IMR-90 (cell line): ENCODE results near the gene ETS1. TPM values are rescaled to one million over a fixed set of nuclear protein-coding genes. Genes with fewer than 3 reads are reported as not detected.

Source experiments
- ATAC-seq: fragments of 200-7000 bp; cut with Tn5 transposase; 2 replicates; pipeline ENCODE4 v1.9.1; 2020; ENCODE audit warnings: low read depth, mild to moderate bottlenecking, moderate library complexity
- BruUV-seq: library from RNA; stranded (reverse); fragments of 400-500 nt; replicated peaks from 2 replicates; lab custom pipeline; 2021; lab: Mats Ljungman, UMichigan
- CTCF ChIA-PET: fragments of 300-600 bp; formaldehyde crosslinking; extraction: SDS; loops from one replicate; lab custom pipeline; 2021; ENCODE audit warnings: antibody characterized with exemption; lab: Yijun Ruan, JAX
- POLR2A ChIA-PET: fragments of 300-600 bp; sonication (Branson Sonifier 250); formaldehyde crosslinking; loops from one replicate; lab custom pipeline; 2022; ENCODE audit warnings: antibody characterized with exemption; ENCODE audit not compliant: unreplicated experiment; lab: Charles Lee
- DNase-seq: peaks from one replicate; pipeline ENCODE4 v3.0.0; 2013
- H2AFZ ChIP-seq: replicated peaks from 2 replicates; pipeline ENCODE3; 2013; ENCODE audit warnings: low read length, mild to moderate bottlenecking; ENCODE audit not compliant: poor library complexity
- H2AK5ac ChIP-seq: 2 replicates; pipeline ENCODE4 v1.6.1; 2013; ENCODE audit warnings: low read depth, low read length, inconsistent platforms
- H2AK9ac ChIP-seq: replicated peaks from 2 replicates; pipeline ENCODE3; 2013; ENCODE audit warnings: mild to moderate bottlenecking, low read depth, low read length, moderate library complexity; ENCODE audit not compliant: poor library complexity
- H2BK120ac ChIP-seq: 2 replicates; pipeline ENCODE4 v1.6.1; 2013; ENCODE audit warnings: low read depth, low read length, inconsistent platforms
- H2BK15ac ChIP-seq: 3 replicates; pipeline ENCODE4 v1.6.1; 2013; ENCODE audit warnings: low read depth, low read length, inconsistent platforms
- H2BK20ac ChIP-seq: 2 replicates; pipeline ENCODE4 v1.6.1; 2013; ENCODE audit warnings: low read depth, mild to moderate bottlenecking, inconsistent platforms, low read length, moderate library complexity
- H2BK5ac ChIP-seq: 2 replicates; pipeline ENCODE4 v1.6.1; 2013; ENCODE audit warnings: mild to moderate bottlenecking, low read depth, low read length, inconsistent platforms; ENCODE audit not compliant: poor library complexity, severe bottlenecking
- H3K14ac ChIP-seq: replicated peaks from 2 replicates; pipeline ENCODE4 v1.6.1; 2013; ENCODE audit warnings: low read depth, low read length, inconsistent platforms
- H3K18ac ChIP-seq: 2 replicates; pipeline ENCODE4 v1.6.1; 2013; ENCODE audit warnings: low read depth, low read length, control low read depth
- H3K23ac ChIP-seq: 2 replicates; pipeline ENCODE4 v1.6.1; 2013; ENCODE audit warnings: low read depth, low read length, inconsistent platforms
- H3K27ac ChIP-seq: 2 replicates; pipeline ENCODE4 v1.5.1; 2013; ENCODE audit warnings: mild to moderate bottlenecking, control low read depth, low read length; ENCODE audit not compliant: insufficient read depth
- H3K27me3 ChIP-seq: 2 replicates; pipeline ENCODE4 v1.6.1; 2013; ENCODE audit warnings: low read length; ENCODE audit not compliant: control insufficient read depth, insufficient read depth
- H3K36me3 ChIP-seq: 2 replicates; pipeline ENCODE4 v1.6.1; 2013; ENCODE audit warnings: low read length, mixed read lengths; ENCODE audit not compliant: control insufficient read depth, insufficient read depth
- H3K4ac ChIP-seq: 2 replicates; pipeline ENCODE4 v1.6.1; 2013; ENCODE audit warnings: low read depth, low read length, inconsistent platforms
- H3K4me1 ChIP-seq: 2 replicates; pipeline ENCODE4 v1.6.1; 2013; ENCODE audit warnings: low read length, mixed read lengths; ENCODE audit not compliant: control insufficient read depth, insufficient read depth
- H3K4me2 ChIP-seq: 2 replicates; pipeline ENCODE4 v1.6.1; 2013; ENCODE audit warnings: low read depth, mild to moderate bottlenecking, control low read depth, low read length, moderate library complexity
- H3K4me3 ChIP-seq: 2 replicates; pipeline ENCODE4 v1.5.1; 2013; ENCODE audit warnings: low read depth, mild to moderate bottlenecking, control low read depth, low read length, moderate library complexity; ENCODE audit not compliant: insufficient read depth
- H3K56ac ChIP-seq: 2 replicates; pipeline ENCODE4 v1.6.1; 2013; ENCODE audit warnings: low read length, inconsistent platforms; ENCODE audit not compliant: insufficient read depth; ENCODE audit errors: extremely low read depth
- H3K79me1 ChIP-seq, 2 experiments: 2 replicates each; pipeline ENCODE4 v1.6.1; 2013; ENCODE audit warnings: low read length in 2 of 2, inconsistent platforms in 1 of 2, low read depth in 1 of 2
- H3K9ac ChIP-seq: 2 replicates; pipeline ENCODE4 v1.6.1; 2013; ENCODE audit warnings: low read depth, low read length, control low read depth
- H3K9me1 ChIP-seq: 2 replicates; pipeline ENCODE4 v1.6.1; 2013; ENCODE audit warnings: low read length, inconsistent platforms; ENCODE audit not compliant: insufficient read depth
- H3K9me3 ChIP-seq: 2 replicates; pipeline ENCODE4 v1.6.1; 2013; ENCODE audit warnings: low read length; ENCODE audit not compliant: control insufficient read depth, insufficient read depth
- H4K20me1 ChIP-seq: 2 replicates; pipeline ENCODE4 v1.6.1; 2013; ENCODE audit warnings: low read length, inconsistent platforms; ENCODE audit not compliant: insufficient read depth
- H4K5ac ChIP-seq: 2 replicates; pipeline ENCODE4 v1.6.1; 2013; ENCODE audit warnings: mild to moderate bottlenecking, low read depth, low read length, control low read depth
- H4K8ac ChIP-seq, 2 experiments: 2 replicates each; pipeline ENCODE4 v1.6.1; 2013; ENCODE audit warnings: low read depth in 2 of 2, low read length in 2 of 2, control low read depth in 1 of 2, inconsistent platforms in 1 of 2
- H4K91ac ChIP-seq: 2 replicates; pipeline ENCODE4 v1.6.1; 2013; ENCODE audit warnings: low read depth, low read length, inconsistent platforms; ENCODE audit not compliant: insufficient read depth
- CEBPB ChIP-seq: IDR thresholded peaks from 2 replicates; pipeline ENCODE4 v1.6.1; 2012; ENCODE audit warnings: low read depth, low read length, improper control_type of control experiment
- RCOR1 ChIP-seq: IDR thresholded peaks from 2 replicates; pipeline ENCODE4 v1.6.1; 2012; ENCODE audit warnings: mild to moderate bottlenecking, low read length, improper control_type of control experiment; ENCODE audit not compliant: insufficient replicate concordance
- WGBS, 2 experiments: methylation state at CpG; one replicate each; pipeline versions ENCODE4 v1.1.5 to v1.1.7; 2013; ENCODE audit warnings: missing lambda C conversion rate in 2 of 2; ENCODE audit not compliant: insufficient read length in 1 of 2; ENCODE audit errors: extremely low coverage in 2 of 2; 5-methylcytosine and 5-hydroxymethylcytosine counted together
- dilution Hi-C: fragments of 300-500 bp; cut with HindIII; formaldehyde crosslinking; loops from one replicate; pipeline ENCODE4 v1.14.3; 2018; ENCODE audit warnings: low sequenced_read_pairs; ENCODE audit not compliant: unreplicated experiment
- in situ Hi-C: fragments of 300-500 bp; cut with MboI; formaldehyde crosslinking; loops from 3 replicates; pipeline ENCODE4 v1.14.3; 2019; ENCODE audit warnings: low sequenced_read_pairs, inconsistent platforms, mixed read lengths
- intact Hi-C: fragments of 100-400 bp; cut with micrococcal nuclease; formaldehyde crosslinking; loops from 2 replicates; pipeline ENCODE4 v1.10.0; 2022
- polyA plus RNA-seq, 3 experiments: library from polyadenylated mRNA; depleted of rRNA; stranded (reverse); fragments of >200 nt; gene quantifications; 2 replicates each; pipeline ENCODE4 v1.2.3, GENCODE V29; 2012; ENCODE audit warnings: low replicate concordance in 1 of 3
- total RNA-seq: library from RNA; depleted of rRNA; stranded (reverse); fragments of >200 nt; gene quantifications from 2 replicates; pipeline ENCODE4 v1.2.3, GENCODE V29; 2012

The ETS1 gene
- total and polyA plus RNA-seq, 2 of the 4 experiments (the other 2 are of a cell fraction) = 41.2 to 56.3 TPM

GRCh38 chr11:128491195-128491936, 96.0 kb downstream of the ETS1 start:
- ChIA-PET CTCF (no interaction called here), POLR2A (no interaction called here)
- H2BK15ac ChIP-seq = no peak overlapping the region
- H4K5ac ChIP-seq = no peak overlapping the region
- in situ Hi-C loops = no loop called here
- dilution Hi-C loops = no loop called here
- peaks cover 40% of the 10 kb centered on the region for H3K9me1 ChIP-seq
- no peak overlapping the region for H3K4me3 ChIP-seq
- H3K9ac ChIP-seq = no peak overlapping the region
- no peak overlapping the region for H2AK9ac ChIP-seq
- DNase-seq (no peak), ATAC-seq (no peak)
- H3K4me2 ChIP-seq = no peak overlapping the region
- no peak overlapping the region; the same call in 1 of the 2 replicates for H4K91ac ChIP-seq
- H3K14ac ChIP-seq = 0 out of 2 replicates have a peak overlapping the region, but pooled peaks have one; percentile 10
- no peak overlapping the region for H2AFZ ChIP-seq
- H3K9me3 ChIP-seq = no peaks in the 10 kb centered on the region
- no peak overlapping the region; the same call in 1 of the 2 replicates for H3K4ac ChIP-seq
- no peak overlapping the region for H2BK120ac ChIP-seq
- BruUV-seq = no TSS peak
- no peak overlapping the region for H3K18ac ChIP-seq
- H2AK5ac ChIP-seq = no peak overlapping the region
- no peak overlapping the region for H3K23ac ChIP-seq
- TF ChIP-seq RCOR1 (no peak), CEBPB (0 out of 2 replicates have a peak, but pooled peaks have one; percentile 37)
- peaks cover 25% of the 10 kb centered on the region for H3K4me1 ChIP-seq
- no peaks in the 10 kb centered on the region for H3K27me3 ChIP-seq
- H3K27ac ChIP-seq = no peak overlapping the region
- H3K79me1 ChIP-seq = peaks cover 35 to 76% of the 10 kb centered on the region in 2 experiments
- peaks cover 18% of the 10 kb centered on the region for H3K36me3 ChIP-seq
- H3K56ac ChIP-seq = no peak overlapping the region
- H4K8ac ChIP-seq = no peak overlapping the region
- intact Hi-C loops = no loop called here
- peaks cover 63% of the 10 kb centered on the region for H4K20me1 ChIP-seq
- H2BK20ac ChIP-seq = no peak overlapping the region; the same call in 1 of the 2 replicates
- 60% methylated on average over 1 of the region's 3 CpGs; no CpG with 5 or more reads in 1 of the 2 experiments for WGBS, 2 experiments
- H2BK5ac ChIP-seq = no peak overlapping the region
